Liver (tissue), 3 donors: ENCODE results near the gene ABCD3.

Experiments used
- EGR1 ChIP-seq, 2 donors: IDR thresholded peaks; 2 replicates each; pipeline ENCODE4 v1.6.1; 2016 to 2018; ENCODE audit warnings: antibody characterized with exemption in 2 of 2, low read depth in 2 of 2
- FOXA2 ChIP-seq: IDR thresholded peaks from 2 replicates; pipeline ENCODE4 v1.6.1; 2016; ENCODE audit warnings: antibody characterized with exemption
- GABPA ChIP-seq, 2 donors: IDR thresholded peaks in 1 of 2; conservative IDR thresholded peaks in 1 of 2; 2 replicates each; pipeline ENCODE4 v1.6.1; 2016; ENCODE audit warnings: antibody characterized with exemption in 2 of 2, mild to moderate bottlenecking in 1 of 2, moderate library complexity in 1 of 2
- JUND ChIP-seq, 2 donors: IDR thresholded peaks; 2 replicates each; pipeline ENCODE4 v1.6.1; 2016; ENCODE audit warnings: antibody characterized with exemption in 2 of 2
- RAD21 ChIP-seq, 2 donors: IDR thresholded peaks; 2 replicates each; pipeline ENCODE4 v1.6.1; 2016; ENCODE audit warnings: antibody characterized with exemption in 2 of 2, mild to moderate bottlenecking in 2 of 2
- RXRA ChIP-seq, 2 donors: IDR thresholded peaks; 2 replicates each; pipeline ENCODE4 v1.6.1; 2017 to 2018; ENCODE audit warnings: antibody characterized with exemption in 2 of 2, mild to moderate bottlenecking in 1 of 2
- SP1 ChIP-seq: IDR thresholded peaks from 2 replicates; pipeline ENCODE4 v1.6.1; 2018; ENCODE audit warnings: antibody characterized with exemption, mild to moderate bottlenecking
- TAF1 ChIP-seq: conservative IDR thresholded peaks from 2 replicates; pipeline ENCODE4 v1.6.1; 2016; ENCODE audit warnings: antibody characterized with exemption, mild to moderate bottlenecking
- YY1 ChIP-seq: IDR thresholded peaks from 2 replicates; pipeline ENCODE4 v1.6.1; 2016; ENCODE audit warnings: antibody characterized with exemption, mild to moderate bottlenecking
- TF ChIP-seq, protein P1 (sequence below): fragments of 150-350 bp; IDR thresholded peaks from 2 replicates; pipeline ENCODE4 v1.5.1; 2017; ENCODE audit warnings: improper control_type of control experiment, low read depth, low read length; ENCODE audit not compliant: missing input control
- TF ChIP-seq, protein P2 (sequence below): IDR thresholded peaks from 2 replicates; pipeline ENCODE4 v1.6.1; 2016; ENCODE audit warnings: antibody characterized with exemption, mild to moderate bottlenecking
- TF ChIP-seq, protein P3 (sequence below): IDR thresholded peaks from 2 replicates; pipeline ENCODE4 v1.6.1; 2016; ENCODE audit warnings: antibody characterized with exemption
- TF ChIP-seq, protein P4 (sequence below): IDR thresholded peaks from 2 replicates; pipeline ENCODE4 v1.6.1; 2016; ENCODE audit warnings: antibody characterized with exemption
- TF ChIP-seq, protein P5 (sequence below): IDR thresholded peaks from 2 replicates; pipeline ENCODE4 v1.6.1; 2016; ENCODE audit warnings: antibody characterized with exemption
- donor health status: healthy.
- donor health status: healthy.

DNA sequence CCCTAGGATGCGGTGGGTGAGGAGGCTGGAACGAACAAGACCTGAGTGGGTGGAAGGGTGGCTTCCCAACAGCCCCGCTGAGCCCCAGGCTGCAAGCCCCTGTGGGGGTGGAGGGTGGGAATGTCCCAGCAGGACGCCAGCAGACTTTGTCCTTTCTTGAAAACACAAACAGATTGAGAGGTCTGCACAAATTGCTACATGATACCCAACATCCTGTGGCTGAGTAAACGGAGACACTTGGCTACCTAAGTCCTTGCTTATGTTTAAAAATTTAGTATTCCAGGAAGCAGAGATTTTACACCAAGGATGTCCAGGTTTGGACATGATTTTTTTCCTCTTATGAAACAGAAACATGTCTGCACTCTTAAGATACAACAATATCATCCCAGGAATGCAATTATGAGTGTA, 135.1 kb downstream of the ABCD3 start:
- TF ChIP-seq, protein P1, sequence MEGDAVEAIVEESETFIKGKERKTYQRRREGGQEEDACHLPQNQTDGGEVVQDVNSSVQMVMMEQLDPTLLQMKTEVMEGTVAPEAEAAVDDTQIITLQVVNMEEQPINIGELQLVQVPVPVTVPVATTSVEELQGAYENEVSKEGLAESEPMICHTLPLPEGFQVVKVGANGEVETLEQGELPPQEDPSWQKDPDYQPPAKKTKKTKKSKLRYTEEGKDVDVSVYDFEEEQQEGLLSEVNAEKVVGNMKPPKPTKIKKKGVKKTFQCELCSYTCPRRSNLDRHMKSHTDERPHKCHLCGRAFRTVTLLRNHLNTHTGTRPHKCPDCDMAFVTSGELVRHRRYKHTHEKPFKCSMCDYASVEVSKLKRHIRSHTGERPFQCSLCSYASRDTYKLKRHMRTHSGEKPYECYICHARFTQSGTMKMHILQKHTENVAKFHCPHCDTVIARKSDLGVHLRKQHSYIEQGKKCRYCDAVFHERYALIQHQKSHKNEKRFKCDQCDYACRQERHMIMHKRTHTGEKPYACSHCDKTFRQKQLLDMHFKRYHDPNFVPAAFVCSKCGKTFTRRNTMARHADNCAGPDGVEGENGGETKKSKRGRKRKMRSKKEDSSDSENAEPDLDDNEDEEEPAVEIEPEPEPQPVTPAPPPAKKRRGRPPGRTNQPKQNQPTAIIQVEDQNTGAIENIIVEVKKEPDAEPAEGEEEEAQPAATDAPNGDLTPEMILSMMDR = no peak
- TF ChIP-seq, protein P2, sequence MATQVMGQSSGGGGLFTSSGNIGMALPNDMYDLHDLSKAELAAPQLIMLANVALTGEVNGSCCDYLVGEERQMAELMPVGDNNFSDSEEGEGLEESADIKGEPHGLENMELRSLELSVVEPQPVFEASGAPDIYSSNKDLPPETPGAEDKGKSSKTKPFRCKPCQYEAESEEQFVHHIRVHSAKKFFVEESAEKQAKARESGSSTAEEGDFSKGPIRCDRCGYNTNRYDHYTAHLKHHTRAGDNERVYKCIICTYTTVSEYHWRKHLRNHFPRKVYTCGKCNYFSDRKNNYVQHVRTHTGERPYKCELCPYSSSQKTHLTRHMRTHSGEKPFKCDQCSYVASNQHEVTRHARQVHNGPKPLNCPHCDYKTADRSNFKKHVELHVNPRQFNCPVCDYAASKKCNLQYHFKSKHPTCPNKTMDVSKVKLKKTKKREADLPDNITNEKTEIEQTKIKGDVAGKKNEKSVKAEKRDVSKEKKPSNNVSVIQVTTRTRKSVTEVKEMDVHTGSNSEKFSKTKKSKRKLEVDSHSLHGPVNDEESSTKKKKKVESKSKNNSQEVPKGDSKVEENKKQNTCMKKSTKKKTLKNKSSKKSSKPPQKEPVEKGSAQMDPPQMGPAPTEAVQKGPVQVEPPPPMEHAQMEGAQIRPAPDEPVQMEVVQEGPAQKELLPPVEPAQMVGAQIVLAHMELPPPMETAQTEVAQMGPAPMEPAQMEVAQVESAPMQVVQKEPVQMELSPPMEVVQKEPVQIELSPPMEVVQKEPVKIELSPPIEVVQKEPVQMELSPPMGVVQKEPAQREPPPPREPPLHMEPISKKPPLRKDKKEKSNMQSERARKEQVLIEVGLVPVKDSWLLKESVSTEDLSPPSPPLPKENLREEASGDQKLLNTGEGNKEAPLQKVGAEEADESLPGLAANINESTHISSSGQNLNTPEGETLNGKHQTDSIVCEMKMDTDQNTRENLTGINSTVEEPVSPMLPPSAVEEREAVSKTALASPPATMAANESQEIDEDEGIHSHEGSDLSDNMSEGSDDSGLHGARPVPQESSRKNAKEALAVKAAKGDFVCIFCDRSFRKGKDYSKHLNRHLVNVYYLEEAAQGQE = no peak
- TF ChIP-seq JUND (IDR thresholded peaks at IDR 0.05) = no peak
- no peak for TF ChIP-seq TAF1
- no peak for TF ChIP-seq RAD21 (IDR thresholded peaks at IDR 0.05)
- TF ChIP-seq FOXA2 = no peak
- TF ChIP-seq, protein P3, sequence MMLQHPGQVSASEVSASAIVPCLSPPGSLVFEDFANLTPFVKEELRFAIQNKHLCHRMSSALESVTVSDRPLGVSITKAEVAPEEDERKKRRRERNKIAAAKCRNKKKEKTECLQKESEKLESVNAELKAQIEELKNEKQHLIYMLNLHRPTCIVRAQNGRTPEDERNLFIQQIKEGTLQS = no peak
- TF ChIP-seq, protein P4, sequence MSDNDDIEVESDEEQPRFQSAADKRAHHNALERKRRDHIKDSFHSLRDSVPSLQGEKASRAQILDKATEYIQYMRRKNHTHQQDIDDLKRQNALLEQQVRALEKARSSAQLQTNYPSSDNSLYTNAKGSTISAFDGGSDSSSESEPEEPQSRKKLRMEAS = no peak
- TF ChIP-seq YY1 = no peak
- TF ChIP-seq GABPA (IDR thresholded peaks at IDR 0.05 in 1 of 2, conservative IDR thresholded peaks at IDR 0.05 in 1 of 2) = no peak
- TF ChIP-seq EGR1 (IDR thresholded peaks at IDR 0.05; ENCODE audit: low read depth in 2 of 2) = no peak
- TF ChIP-seq, protein P5, sequence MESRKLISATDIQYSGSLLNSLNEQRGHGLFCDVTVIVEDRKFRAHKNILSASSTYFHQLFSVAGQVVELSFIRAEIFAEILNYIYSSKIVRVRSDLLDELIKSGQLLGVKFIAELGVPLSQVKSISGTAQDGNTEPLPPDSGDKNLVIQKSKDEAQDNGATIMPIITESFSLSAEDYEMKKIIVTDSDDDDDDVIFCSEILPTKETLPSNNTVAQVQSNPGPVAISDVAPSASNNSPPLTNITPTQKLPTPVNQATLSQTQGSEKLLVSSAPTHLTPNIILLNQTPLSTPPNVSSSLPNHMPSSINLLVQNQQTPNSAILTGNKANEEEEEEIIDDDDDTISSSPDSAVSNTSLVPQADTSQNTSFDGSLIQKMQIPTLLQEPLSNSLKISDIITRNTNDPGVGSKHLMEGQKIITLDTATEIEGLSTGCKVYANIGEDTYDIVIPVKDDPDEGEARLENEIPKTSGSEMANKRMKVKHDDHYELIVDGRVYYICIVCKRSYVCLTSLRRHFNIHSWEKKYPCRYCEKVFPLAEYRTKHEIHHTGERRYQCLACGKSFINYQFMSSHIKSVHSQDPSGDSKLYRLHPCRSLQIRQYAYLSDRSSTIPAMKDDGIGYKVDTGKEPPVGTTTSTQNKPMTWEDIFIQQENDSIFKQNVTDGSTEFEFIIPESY = no peak
- no peak for TF ChIP-seq SP1
- no peak for TF ChIP-seq RXRA (IDR thresholded peaks at IDR 0.05)
